GM18868 (cell line): Measurements from ENCODE around the gene PKD2.
"Not testable (repeated sequence)": the region's sequence is repeated elsewhere in the genome, so short reads cannot be mapped to it uniquely, and the experiment has no call there.

ENCODE experiments used
- ATAC-seq: cut with Tn5 transposase; IDR thresholded peaks from one replicate; pipeline ENCODE4 v1.9.1; 2021; ENCODE audit warnings: mild to moderate bottlenecking, moderate library complexity; ENCODE audit not compliant: unreplicated experiment

PKD2 gene

GRCh38 chr4:87985887-87986200 is 21.6 kb upstream of the PKD2 start:
- ATAC-seq, result no peak

GRCh38 chr4:87986508-87986907 is 20.9 kb upstream of the PKD2 start:
- ATAC-seq, result no peak

- no peak for ATAC-seq
Observed at GRCh38 chr4:87989765-87990164, 17.7 kb upstream of the PKD2 start.

GRCh38 chr4:87995435-87995834 is 12.0 kb upstream of the PKD2 start:
- ATAC-seq, result no peak

- not testable (repeated sequence) for ATAC-seq
Observed at GRCh38 chr4:87999191-87999691, 8.2 kb upstream of the PKD2 start.

GRCh38 chr4:88001871-88002270 is 5.6 kb upstream of the PKD2 start:
- ATAC-seq, result no peak

GRCh38 chr4:88002786-88003185 is 4.6 kb upstream of the PKD2 start:
- ATAC-seq, result no peak

GRCh38 chr4:88003261-88003660 is 4.2 kb upstream of the PKD2 start:
- no peak for ATAC-seq

GRCh38 chr4:88005076-88005475 is 2.4 kb upstream of the PKD2 start:
- ATAC-seq, result no peak

GRCh38 chr4:88005946-88006345 is 1.5 kb upstream of the PKD2 start:
- ATAC-seq, result no peak

- no peak for ATAC-seq
Observed at GRCh38 chr4:88006956-88007303, 505 bp upstream of the PKD2 start.

GRCh38 chr4:88008122-88008742 is 797 bp downstream of the PKD2 start:
- peak; percentile 26 for ATAC-seq

- no peak for ATAC-seq
Observed at GRCh38 chr4:88008743-88009171, 1.3 kb downstream of the PKD2 start.

- no peak for ATAC-seq
Observed at GRCh38 chr4:88009871-88010270, 2.4 kb downstream of the PKD2 start.

GRCh38 chr4:88010966-88011365 is 3.5 kb downstream of the PKD2 start:
- no peak for ATAC-seq

GRCh38 chr4:88012647-88013046 is 5.2 kb downstream of the PKD2 start:
- ATAC-seq, result peak; percentile 67

- ATAC-seq, result no peak
Observed at GRCh38 chr4:88014386-88014905, 7.0 kb downstream of the PKD2 start.

GRCh38 chr4:88015659-88016295 is 8.3 kb downstream of the PKD2 start:
- ATAC-seq, result no peak

- no peak for ATAC-seq
Observed at GRCh38 chr4:88017516-88018297, 10.3 kb downstream of the PKD2 start.

GRCh38 chr4:88018466-88018865 is 11.0 kb downstream of the PKD2 start:
- ATAC-seq, result no peak

- peak; percentile 50 for ATAC-seq
Observed at GRCh38 chr4:88021824-88022223, 14.4 kb downstream of the PKD2 start.

- ATAC-seq, result peak; percentile 48
Observed at GRCh38 chr4:88022289-88022688, 14.9 kb downstream of the PKD2 start.
